ENCODE results near the gene MGAT4C. TPM values are rescaled to one million over a fixed set of nuclear protein-coding genes. Genes with fewer than 3 reads are reported as not detected.

Gene MGAT4C
- total RNA-seq, 1 experiment from 2014 or later = not detected

- Histone ChIP-seq H3K27me3 (ENCODE audit: insufficient read depth, low read depth) (no peaks in the 10 kb centered on the region), H3K4me2 (no peak overlapping the region), H3K4me3 (no peak overlapping the region), H3F3A (ENCODE audit: insufficient read depth, low read depth) (no peaks in the 10 kb centered on the region), H3K9me2 (ENCODE audit: insufficient read depth) (no peaks in the 10 kb centered on the region), H3K9me3 (ENCODE audit: insufficient read depth, low read depth) (no peaks in the 10 kb centered on the region), H4K20me1 (ENCODE audit: insufficient read depth) (no peaks in the 10 kb centered on the region), H3K4me1 (replicated peaks; ENCODE audit: insufficient read depth) (no peaks in the 10 kb centered on the region), H3K36me3 (ENCODE audit: low read depth) (no peaks in the 10 kb centered on the region), H3K79me2 (ENCODE audit: low read depth) (no peaks in the 10 kb centered on the region), H3K27ac (no peak overlapping the region), H2AFZ (no peak overlapping the region)
- TF ChIP-seq EZH2 (IDR thresholded peaks at IDR 0.05; ENCODE audit: low read depth) = no peak
- no peak for TF ChIP-seq CTCF (conservative IDR thresholded peaks at IDR 0.05)
- POLR2A ChIA-PET (ENCODE audit: unreplicated experiment) = no interaction called here
- no peak for DNase-seq
- no TSS peak for BruUV-seq (replicated peaks)
- CTCF ChIA-PET = no interaction called here
- intact Hi-C loops (cut with micrococcal nuclease; ENCODE audit: unreplicated experiment) = no loop called here
These were observed 34.4 kb upstream of the MGAT4C start for GRCh38 chr12:86290615-86291014.

- Histone ChIP-seq H3K4me1 (replicated peaks; ENCODE audit: insufficient read depth) (no peaks in the 10 kb centered on the region), H3K9me2 (ENCODE audit: insufficient read depth) (no peaks in the 10 kb centered on the region), H3K4me2 (no peak overlapping the region), H2AFZ (no peak overlapping the region), H3K36me3 (ENCODE audit: low read depth) (no peaks in the 10 kb centered on the region), H3K79me2 (ENCODE audit: low read depth) (no peaks in the 10 kb centered on the region), H3K9me3 (ENCODE audit: insufficient read depth, low read depth) (no peaks in the 10 kb centered on the region), H3K27ac (no peak overlapping the region), H4K20me1 (ENCODE audit: insufficient read depth) (no peaks in the 10 kb centered on the region), H3K4me3 (no peak overlapping the region), H3K27me3 (ENCODE audit: insufficient read depth, low read depth) (no peaks in the 10 kb centered on the region), H3F3A (ENCODE audit: insufficient read depth, low read depth) (no peaks in the 10 kb centered on the region)
- POLR2A ChIA-PET (ENCODE audit: unreplicated experiment) = no interaction called here
- no peak for DNase-seq
- CTCF ChIA-PET = no interaction called here
- BruUV-seq (replicated peaks) = no TSS peak
- intact Hi-C loops (cut with micrococcal nuclease; ENCODE audit: unreplicated experiment) = no loop called here
- TF ChIP-seq CTCF (conservative IDR thresholded peaks at IDR 0.05) (no peak), EZH2 (IDR thresholded peaks at IDR 0.05; ENCODE audit: low read depth) (no peak)
These were observed 29.9 kb upstream of the MGAT4C start for GRCh38 chr12:86286119-86286518.

GRCh38 chr12:86283620-86284019, 27.4 kb upstream of the MGAT4C start:
- TF ChIP-seq CTCF (conservative IDR thresholded peaks at IDR 0.05) (no peak), EZH2 (IDR thresholded peaks at IDR 0.05; ENCODE audit: low read depth) (no peak)
- Histone ChIP-seq H3K4me2 (no peak overlapping the region), H3K4me3 (no peak overlapping the region), H3K9me3 (ENCODE audit: insufficient read depth, low read depth) (no peaks in the 10 kb centered on the region), H3K27me3 (ENCODE audit: insufficient read depth, low read depth) (no peaks in the 10 kb centered on the region), H3K36me3 (ENCODE audit: low read depth) (no peaks in the 10 kb centered on the region), H3K79me2 (ENCODE audit: low read depth) (no peaks in the 10 kb centered on the region), H4K20me1 (ENCODE audit: insufficient read depth) (no peaks in the 10 kb centered on the region), H3K4me1 (replicated peaks; ENCODE audit: insufficient read depth) (no peaks in the 10 kb centered on the region), H2AFZ (no peak overlapping the region), H3F3A (ENCODE audit: insufficient read depth, low read depth) (no peaks in the 10 kb centered on the region), H3K27ac (no peak overlapping the region), H3K9me2 (ENCODE audit: insufficient read depth) (peaks cover 4% of the 10 kb centered on the region; the same call in 1 of the 2 replicates)
- intact Hi-C loops (cut with micrococcal nuclease; ENCODE audit: unreplicated experiment) = no loop called here
- POLR2A ChIA-PET (ENCODE audit: unreplicated experiment) = no interaction called here
- CTCF ChIA-PET = no interaction called here
- DNase-seq = no peak
- no TSS peak for BruUV-seq (replicated peaks)

All from PC-9 (cell line).